22Rv1 (cell line): Measurements from ENCODE around the gene CPA5.

Experiments used
- CTCF ChIP-seq: fragments of 450-650 bp; IDR thresholded peaks from 2 replicates; pipeline ENCODE4 v1.5.1; 2017; ENCODE audit warnings: mild to moderate bottlenecking
- ZFX ChIP-seq: fragments of 450-650 bp; IDR thresholded peaks from 2 replicates; pipeline ENCODE4 v1.6.1; 2017; ENCODE audit warnings: antibody characterized with exemption, borderline replicate concordance

- no peak for TF ChIP-seq ZFX
- no peak for TF ChIP-seq CTCF
These were observed 30.3 kb upstream of the CPA5 start for GRCh38 chr7:130314305-130314704.
